ENCODE measurements around the gene AP5S1.
A peak's percentile ranks its signal among the peaks of the same experiment; 100 is the strongest.
"Not testable (repeated sequence)": the region's sequence is repeated elsewhere in the genome, so short reads cannot be mapped to it uniquely, and the experiment has no call there.

The AP5S1 gene

DNA sequence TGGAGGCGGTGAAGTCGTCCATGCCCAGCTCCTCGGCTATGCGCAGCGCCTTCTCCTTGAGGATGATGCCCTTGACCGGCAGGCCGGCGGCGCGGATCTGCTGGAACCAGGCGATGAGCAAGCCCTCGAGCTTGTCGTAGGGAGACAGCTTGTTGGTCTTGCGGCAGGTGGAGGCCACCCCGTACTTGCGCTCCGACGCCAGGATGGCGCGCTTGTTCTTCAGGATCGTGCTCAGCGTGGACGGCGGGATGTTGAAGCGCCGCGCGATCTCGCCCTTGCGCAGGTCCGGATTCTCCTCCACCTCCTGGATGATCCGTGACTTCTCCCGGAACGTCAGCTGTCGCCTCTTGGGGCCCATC is 34.2 kb upstream of the AP5S1 start:
- Mint-ChIP-seq H3K27ac (peak overlapping the region; percentile 59), H3K36me3 (peaks cover 4% of the 10 kb centered on the region), H3K9me3 (no peaks in the 10 kb centered on the region), H3K27me3 (no peaks in the 10 kb centered on the region), H3K4me1 (peaks cover 44% of the 10 kb centered on the region), H3K4me3 (peak overlapping the region; percentile 85)

DNA sequence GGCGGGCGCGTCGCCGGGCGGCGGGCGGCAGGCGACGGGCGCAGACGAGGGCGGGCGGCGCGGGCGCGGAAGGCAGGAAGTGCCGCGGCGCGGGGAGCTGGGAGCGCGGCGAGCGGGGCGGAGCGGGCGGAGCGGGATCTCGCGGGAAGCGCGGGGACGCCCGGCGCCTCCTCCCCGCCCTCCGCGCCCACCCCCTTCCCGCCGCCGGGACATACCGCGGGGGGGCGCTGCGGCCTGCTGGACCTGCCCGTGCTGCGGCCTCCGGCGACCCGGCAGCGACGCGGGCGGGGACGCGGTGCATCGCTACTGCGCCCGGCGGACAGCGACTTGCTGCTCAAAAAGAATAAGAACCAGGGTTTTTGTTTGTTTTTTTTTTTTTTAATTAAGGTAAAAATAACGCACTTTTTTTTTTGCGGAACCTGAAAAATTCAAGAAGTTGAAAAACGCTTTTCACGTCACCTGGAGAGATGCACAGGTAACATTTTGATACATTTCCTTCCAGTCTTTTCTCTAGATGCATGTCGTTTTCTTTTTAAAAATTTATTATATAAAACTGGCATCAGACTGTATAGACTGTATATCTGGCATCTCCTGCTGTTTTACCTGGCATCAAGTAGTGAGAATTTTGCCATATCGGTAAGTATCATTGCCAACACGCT is 33.6 kb upstream of the AP5S1 start, which contains the start of gene CENPB:
TSS of gene CENPB (minus strand) at position 76 of the 659 bp plus-strand sequence. CDS start 257 bp downstream, outside the sequence.
- Mint-ChIP-seq H3K27ac (peak within 1 kb of the TSS; percentile 59), H3K4me3 (peak within 1 kb of the TSS; percentile 85), H3K36me3 (peaks cover 4% of the 10 kb centered on the region), H3K9me3 (no peaks in the 10 kb centered on the region), H3K27me3 (no peaks in the 10 kb centered on the region), H3K4me1 (peaks cover 37% of the 10 kb centered on the region)

- H3K36me3 Mint-ChIP-seq, result peaks cover 4% of the 10 kb centered on the region
- no peak overlapping the region for H3K27ac Mint-ChIP-seq
- no peaks in the 10 kb centered on the region for H3K27me3 Mint-ChIP-seq
- H3K9me3 Mint-ChIP-seq, result no peaks in the 10 kb centered on the region
- peak overlapping the region; percentile 75 for H3K4me3 Mint-ChIP-seq
- H3K4me1 Mint-ChIP-seq, result peaks cover 34% of the 10 kb centered on the region
Observed at GRCh38 chr20:3787324-3788014, 32.9 kb upstream of the AP5S1 start.

- Mint-ChIP-seq H3K4me3 (peak overlapping the region; percentile 64), H3K36me3 (peaks cover 2% of the 10 kb centered on the region), H3K4me1 (peaks cover 29% of the 10 kb centered on the region), H3K27ac (peak overlapping the region; percentile 87), H3K27me3 (no peaks in the 10 kb centered on the region), H3K9me3 (no peaks in the 10 kb centered on the region)
Observed at GRCh38 chr20:3788685-3789155, 31.6 kb upstream of the AP5S1 start.

DNA sequence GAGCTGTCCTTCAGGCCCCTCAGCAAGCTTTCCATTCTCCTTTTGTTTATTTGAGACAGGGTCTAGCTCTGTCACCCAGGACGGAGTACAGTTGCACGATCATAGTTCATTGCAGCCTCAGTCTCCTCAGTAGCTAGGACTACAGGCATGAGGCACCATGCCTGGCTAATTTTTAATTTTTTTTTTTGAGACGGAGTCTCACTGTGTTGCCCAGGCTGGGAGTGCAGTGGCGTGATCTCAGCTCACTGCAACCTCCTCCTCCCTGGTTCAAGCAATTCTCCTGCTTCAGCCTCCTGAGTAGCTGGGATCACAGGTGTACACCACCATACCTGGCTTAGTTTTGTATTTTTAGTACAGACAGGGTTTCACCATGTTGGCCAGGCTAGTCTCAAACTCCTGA is 31.1 kb upstream of the AP5S1 start:
- H3K4me3 Mint-ChIP-seq, H3K27me3 Mint-ChIP-seq, H3K9me3 Mint-ChIP-seq, H3K36me3 Mint-ChIP-seq: not testable (repeated sequence)
- Mint-ChIP-seq H3K4me1 (peaks cover 29% of the 10 kb centered on the region), H3K27ac (peak overlapping the region; percentile 77)

- H3K9me3 Mint-ChIP-seq, H3K27ac Mint-ChIP-seq, H3K27me3 Mint-ChIP-seq, H3K4me3 Mint-ChIP-seq, H3K36me3 Mint-ChIP-seq: not testable (repeated sequence)
- H3K4me1 Mint-ChIP-seq, result peaks cover 33% of the 10 kb centered on the region
Observed at GRCh38 chr20:3794168-3794567, 26.2 kb upstream of the AP5S1 start.

GRCh38 chr20:3794701-3795420 is 25.5 kb upstream of the AP5S1 start:
- Mint-ChIP-seq H3K4me1 (peaks cover 39% of the 10 kb centered on the region), H3K27ac (peak overlapping the region; percentile 91), H3K9me3 (no peaks in the 10 kb centered on the region), H3K36me3 (peaks cover 2% of the 10 kb centered on the region), H3K4me3 (peak overlapping the region; percentile 90), H3K27me3 (no peaks in the 10 kb centered on the region)

- Mint-ChIP-seq H3K36me3 (peaks cover 2% of the 10 kb centered on the region), H3K4me1 (peaks cover 47% of the 10 kb centered on the region)
Observed at GRCh38 chr20:3795511-3796468, 24.6 kb upstream of the AP5S1 start, which contains the start of gene CDC25B. TSS of gene CDC25B (plus strand) at chr20:3796310. CDS start at chr20:3796532, 222 bp downstream.

GRCh38 chr20:3796477-3797225 is 23.7 kb upstream of the AP5S1 start:
- peak overlapping the region; percentile 90 for H3K4me3 Mint-ChIP-seq
- H3K4me1 Mint-ChIP-seq, result peaks cover 54% of the 10 kb centered on the region
- no peaks in the 10 kb centered on the region for H3K9me3 Mint-ChIP-seq
- peaks cover 2% of the 10 kb centered on the region for H3K36me3 Mint-ChIP-seq
- no peak overlapping the region for H3K27ac Mint-ChIP-seq
- H3K27me3 Mint-ChIP-seq, result no peaks in the 10 kb centered on the region

More at GRCh38 chr20:3795511-3796468, 24.6 kb upstream of the AP5S1 start, which contains the start of gene CDC25B:
- Mint-ChIP-seq H3K9me3 (no peaks in the 10 kb centered on the region), H3K27ac (peak within 1 kb of the TSS; percentile 91), H3K4me3 (peak within 1 kb of the TSS; percentile 90), H3K27me3 (no peaks in the 10 kb centered on the region)

DNA sequence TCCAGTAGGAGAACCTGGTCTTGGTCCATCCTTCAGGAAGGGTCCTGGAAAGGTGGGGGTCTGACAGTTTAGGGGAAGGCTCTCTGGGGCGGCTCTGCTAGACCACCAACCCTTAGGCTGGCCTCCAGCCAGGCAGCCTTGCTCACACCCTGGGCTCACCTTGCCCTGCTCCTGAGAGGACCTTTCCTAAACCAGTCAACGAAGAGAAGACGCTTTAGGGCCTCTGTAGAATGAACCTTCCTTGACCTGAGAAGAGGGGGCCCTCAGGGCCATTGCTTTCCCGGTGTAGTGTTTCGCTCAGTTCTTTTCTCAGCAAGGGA is 23.2 kb upstream of the AP5S1 start:
- Mint-ChIP-seq H3K27ac (peak overlapping the region; percentile 97), H3K4me1 (peaks cover 58% of the 10 kb centered on the region), H3K27me3 (no peaks in the 10 kb centered on the region), H3K36me3 (peaks cover 2% of the 10 kb centered on the region), H3K4me3 (peak overlapping the region; percentile 90), H3K9me3 (no peaks in the 10 kb centered on the region)

DNA sequence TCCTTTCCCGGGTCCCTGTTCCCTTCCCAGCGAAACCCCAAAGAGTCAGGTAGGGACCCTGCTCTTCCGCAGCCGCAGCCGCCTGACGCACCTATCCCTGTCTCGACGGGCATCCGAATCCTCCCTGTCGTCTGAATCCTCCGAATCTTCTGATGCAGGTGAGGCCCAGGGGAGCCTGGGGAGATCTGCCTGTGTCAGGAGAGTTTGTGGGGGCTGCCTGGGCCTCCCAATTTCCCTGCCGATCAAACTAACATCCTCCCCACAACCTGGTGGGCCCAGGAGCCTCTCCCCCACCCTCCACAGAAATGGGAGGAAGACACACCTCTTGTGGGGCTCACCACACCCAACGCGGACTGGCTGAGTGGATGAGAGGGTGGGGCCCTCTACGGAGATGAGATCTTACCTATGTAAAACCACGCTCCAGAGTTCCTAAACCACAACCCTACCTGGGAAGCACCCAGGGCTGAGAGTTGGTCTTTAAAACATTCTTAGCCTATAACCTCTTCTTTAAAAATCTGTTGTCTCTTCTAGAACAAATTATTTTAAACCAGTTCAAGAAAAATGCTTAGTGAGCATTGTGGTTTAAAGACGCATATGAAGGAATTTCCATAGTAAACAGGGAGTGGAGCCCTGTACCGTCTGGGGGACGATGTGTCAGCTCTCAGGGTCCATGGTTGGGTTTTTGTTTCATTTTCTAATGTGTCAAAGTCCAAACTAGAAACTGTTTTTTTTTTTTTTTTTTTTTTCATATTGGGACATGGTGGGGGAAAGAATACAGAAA is 22.6 kb upstream of the AP5S1 start:
- peaks cover 4% of the 10 kb centered on the region for H3K36me3 Mint-ChIP-seq
- peaks cover 64% of the 10 kb centered on the region for H3K4me1 Mint-ChIP-seq
- H3K4me3 Mint-ChIP-seq, result peak overlapping the region; percentile 90
- H3K27ac Mint-ChIP-seq, result peak overlapping the region; percentile 97
- H3K27me3 Mint-ChIP-seq, result no peaks in the 10 kb centered on the region
- no peaks in the 10 kb centered on the region for H3K9me3 Mint-ChIP-seq

DNA sequence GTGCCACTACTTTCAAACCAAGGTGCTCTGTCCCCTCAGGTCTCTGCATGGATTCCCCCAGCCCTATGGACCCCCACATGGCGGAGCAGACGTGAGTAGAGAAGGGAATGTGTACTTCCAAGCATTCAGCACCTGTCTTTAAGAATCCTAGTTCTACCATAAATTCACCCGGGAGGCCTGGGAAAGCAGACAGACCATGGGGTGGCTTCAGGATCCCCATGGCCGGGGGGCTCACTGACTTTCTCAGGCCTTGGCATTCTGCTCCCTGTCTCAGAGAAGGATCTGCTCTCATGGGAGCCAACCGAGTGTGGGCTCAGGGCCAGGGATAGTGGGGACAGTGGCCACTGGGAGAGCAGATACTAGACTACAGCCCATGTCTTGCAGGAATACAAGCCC is 22.0 kb upstream of the AP5S1 start:
- H3K4me1 Mint-ChIP-seq, result peaks cover 68% of the 10 kb centered on the region
- H3K4me3 Mint-ChIP-seq, result peak overlapping the region; percentile 90
- H3K27ac Mint-ChIP-seq, result peak overlapping the region; percentile 97
- H3K27me3 Mint-ChIP-seq, result no peaks in the 10 kb centered on the region
- H3K9me3 Mint-ChIP-seq, result no peaks in the 10 kb centered on the region
- H3K36me3 Mint-ChIP-seq, result peaks cover 8% of the 10 kb centered on the region

DNA sequence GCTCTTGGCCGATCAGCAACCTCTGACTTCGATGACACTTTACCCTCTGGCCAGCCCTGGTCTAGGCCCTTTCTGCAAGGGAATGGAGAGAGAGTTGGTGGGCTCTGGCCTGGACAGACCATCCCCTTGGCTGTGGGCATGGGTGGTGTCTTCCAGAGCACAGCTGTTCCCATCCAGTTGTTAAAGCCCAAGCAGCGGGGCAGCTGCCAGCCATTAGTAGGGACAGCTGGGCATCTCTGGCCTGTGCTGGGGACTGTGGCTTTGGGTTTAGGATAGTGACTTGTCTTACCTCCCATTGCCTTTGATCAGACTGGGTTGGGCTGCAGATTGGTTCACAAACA is 21.5 kb upstream of the AP5S1 start:
- Mint-ChIP-seq H3K4me3 (peak overlapping the region; percentile 90), H3K36me3 (peaks cover 13% of the 10 kb centered on the region), H3K27me3 (no peaks in the 10 kb centered on the region), H3K9me3 (no peaks in the 10 kb centered on the region), H3K27ac (peak overlapping the region; percentile 88), H3K4me1 (peaks cover 73% of the 10 kb centered on the region)
